Measurements from ENCODE around the gene PTTG1IP.

The PTTG1IP gene

GRCh38 chr21:44892536-44893277, 19.2 kb upstream of the PTTG1IP start:
- Histone ChIP-seq H3K4me3 (ENCODE audit: low read depth, low read length) (no peak overlapping the region), H3K9me3 (ENCODE audit: control insufficient read depth, insufficient read depth, low read depth, low read length) (no peaks in the 10 kb centered on the region), H3K27ac (ENCODE audit: extremely low read depth, low read depth, low read length) (no peak overlapping the region), H3K36me3 (ENCODE audit: control insufficient read depth in 2 of 2, insufficient read depth in 1 of 2, low read length in 2 of 2) (no peaks in the 10 kb centered on the region), H3K4me1 (ENCODE audit: control insufficient read depth, insufficient read depth, low read length) (no peaks in the 10 kb centered on the region)
- POLR2A ChIA-PET, result interaction anchor here (0.6 to 1.0 kb wide), 6 partner anchors 8 to 939 kb away, joined by 3 to 5 read pairs (median 3); partner anchors contain the start of gene PTTG1IP
- CTCF ChIA-PET, result interaction anchor here (0.6 to 3.7 kb wide), 31 partner anchors 12 to 1292 kb away, joined by 3 to 25 read pairs (median 4); no protein-coding TSS in a partner anchor
- TF ChIP-seq YY2 (tag by site-specific recombination; IDR thresholded peaks at IDR 0.05), result no peak
- peak; percentile 84 for TF ChIP-seq CTCF (tag by site-specific recombination; IDR thresholded peaks at IDR 0.05)
- peak; percentile 18; the same call in 1 of the 2 replicates for TF ChIP-seq ZBTB17 (tag by site-specific recombination; IDR thresholded peaks at IDR 0.05)
- peak; percentile 46 for TF ChIP-seq PRDM10 (tag by site-specific recombination; IDR thresholded peaks at IDR 0.05)
- peak; percentile 37; the same call in 1 of the 2 replicates for TF ChIP-seq ZNF366 (tag by site-specific recombination; conservative IDR thresholded peaks at IDR 0.05)
- TF ChIP-seq ZSCAN30 (tag by site-specific recombination; IDR thresholded peaks at IDR 0.05), result no peak
- TF ChIP-seq SP7 (tag by site-specific recombination; IDR thresholded peaks at IDR 0.05), result 0 out of 2 replicates have a peak, but pooled peaks have one; percentile 29
- TF ChIP-seq GLIS1 (tag by site-specific recombination; IDR thresholded peaks at IDR 0.05), result peak; percentile 21; the same call in 1 of the 2 replicates
- no peak for TF ChIP-seq ZNF239 (tag by site-specific recombination; IDR thresholded peaks at IDR 0.05)
- TF ChIP-seq HOXA7 (CRISPR knock-in tag; IDR thresholded peaks at IDR 0.05; ENCODE audit: borderline replicate concordance), result no peak
- TF ChIP-seq ZNF394 (tag by site-specific recombination; IDR thresholded peaks at IDR 0.05; ENCODE audit: borderline replicate concordance), result 0 out of 2 replicates have a peak, but pooled peaks have one; percentile 34
- TF ChIP-seq WT1 (tag by site-specific recombination; IDR thresholded peaks at IDR 0.05), result 0 out of 2 replicates have a peak, but pooled peaks have one; percentile 19
- TF ChIP-seq ZNF76 (tag by site-specific recombination; IDR thresholded peaks at IDR 0.05; ENCODE audit: borderline replicate concordance, low read depth), result no peak
- no peak for TF ChIP-seq INSM2 (tag by site-specific recombination; IDR thresholded peaks at IDR 0.05)

- 0 out of 2 replicates have a peak, but pooled peaks have one; percentile 7 for TF ChIP-seq ZFHX2 (tag by site-specific recombination; conservative IDR thresholded peaks at IDR 0.05)
- no peak for TF ChIP-seq ZNF26 (tag by site-specific recombination; IDR thresholded peaks at IDR 0.05)
- Histone ChIP-seq H3K4me1 (ENCODE audit: control insufficient read depth, insufficient read depth, low read length) (no peaks in the 10 kb centered on the region), H3K9me3 (ENCODE audit: control insufficient read depth, insufficient read depth, low read depth, low read length) (no peaks in the 10 kb centered on the region), H3K36me3 (ENCODE audit: control insufficient read depth in 2 of 2, insufficient read depth in 1 of 2, low read length in 2 of 2) (no peaks in the 10 kb centered on the region), H3K4me3 (ENCODE audit: low read depth, low read length) (no peak overlapping the region), H3K27ac (ENCODE audit: extremely low read depth, low read depth, low read length) (no peak overlapping the region)
- ChIA-PET CTCF (interaction anchor here (0.6 to 3.7 kb wide), 16 partner anchors 11 to 1291 kb away, joined by 3 to 25 read pairs (median 4); no protein-coding TSS in a partner anchor), POLR2A (interaction anchor here (0.6 to 0.7 kb wide), 3 partner anchors 8 to 939 kb away, joined by 3 to 5 read pairs (median 3); no protein-coding TSS in a partner anchor)
Measured at GRCh38 chr21:44892095-44892494, 18.6 kb upstream of the PTTG1IP start.

Data from HEK293 (cell line).